Liver (tissue), 9 donors: Measurements from ENCODE around the gene GPR173. TPM values are rescaled to one million over a fixed set of nuclear protein-coding genes. Genes with fewer than 3 reads are reported as not detected.

Source experiments
- DNase-seq: peaks from one replicate; pipeline ENCODE4 v3.0.0-alpha.2; 2017; ENCODE audit warnings: low spot score
- H3K27ac ChIP-seq, 2 donors: one replicate each; pipeline ENCODE4 v1.7.0; 2013; ENCODE audit warnings: inconsistent platforms in 2 of 2, low read length in 2 of 2, control low read depth in 1 of 2, low read depth in 1 of 2, mild to moderate bottlenecking in 1 of 2
- H3K27me3 ChIP-seq, 4 donors: one replicate each; pipeline versions ENCODE4 v1.6.1 to v1.7.0; 2013; ENCODE audit warnings: low read length in 3 of 4, inconsistent platforms in 1 of 4, mild to moderate bottlenecking in 1 of 4, moderate library complexity in 1 of 4; ENCODE audit not compliant: control insufficient read depth in 4 of 4, insufficient read depth in 4 of 4
- H3K36me3 ChIP-seq, 4 donors: one replicate each; pipeline versions ENCODE4 v1.6.1 to v1.7.0; 2013; ENCODE audit warnings: low read length in 3 of 4, mild to moderate bottlenecking in 3 of 4, low read depth in 1 of 4, moderate library complexity in 1 of 4; ENCODE audit not compliant: control insufficient read depth in 4 of 4, insufficient read depth in 3 of 4
- H3K4me1 ChIP-seq, 4 donors: one replicate each; pipeline versions ENCODE4 v1.6.1 to v1.7.0; 2013; ENCODE audit warnings: low read length in 3 of 4, mild to moderate bottlenecking in 3 of 4, moderate library complexity in 1 of 4; ENCODE audit not compliant: control insufficient read depth in 4 of 4, insufficient read depth in 4 of 4
- H3K4me3 ChIP-seq, 3 donors: one replicate each; pipeline versions ENCODE4 v1.6.1 to v1.7.0; 2013; ENCODE audit warnings: low read length in 3 of 3, control low read depth in 1 of 3, low read depth in 1 of 3, mild to moderate bottlenecking in 1 of 3
- H3K9ac ChIP-seq, 2 donors: one replicate each; pipeline ENCODE4 v1.7.0; 2013; ENCODE audit warnings: low read length in 2 of 2, mild to moderate bottlenecking in 2 of 2, moderate library complexity in 2 of 2, control low read depth in 1 of 2, low read depth in 1 of 2
- H3K9me3 ChIP-seq, 4 donors: one replicate each; pipeline versions ENCODE4 v1.6.1 to v1.7.0; 2013; ENCODE audit warnings: low read length in 3 of 4; ENCODE audit not compliant: control insufficient read depth in 4 of 4
- EGR1 ChIP-seq, 2 donors: IDR thresholded peaks; 2 replicates each; pipeline ENCODE4 v1.6.1; 2016 to 2018; ENCODE audit warnings: antibody characterized with exemption in 2 of 2, low read depth in 2 of 2
- FOXA1 ChIP-seq: IDR thresholded peaks from 2 replicates; pipeline ENCODE4 v1.6.1; 2016; ENCODE audit warnings: antibody characterized with exemption
- FOXA2 ChIP-seq: IDR thresholded peaks from 2 replicates; pipeline ENCODE4 v1.6.1; 2016; ENCODE audit warnings: antibody characterized with exemption
- GABPA ChIP-seq, 2 donors: IDR thresholded peaks in 1 of 2; conservative IDR thresholded peaks in 1 of 2; 2 replicates each; pipeline ENCODE4 v1.6.1; 2016; ENCODE audit warnings: antibody characterized with exemption in 2 of 2, mild to moderate bottlenecking in 1 of 2, moderate library complexity in 1 of 2
- HNF4A ChIP-seq, 2 donors: conservative IDR thresholded peaks; 2 replicates each; pipeline ENCODE4 v1.6.1; 2016; ENCODE audit warnings: antibody characterized with exemption in 2 of 2, mild to moderate bottlenecking in 2 of 2
- HNF4G ChIP-seq: IDR thresholded peaks from 2 replicates; pipeline ENCODE4 v1.6.1; 2016; ENCODE audit warnings: antibody characterized with exemption
- JUND ChIP-seq, 2 donors: IDR thresholded peaks; 2 replicates each; pipeline ENCODE4 v1.6.1; 2016; ENCODE audit warnings: antibody characterized with exemption in 2 of 2
- NR2F2 ChIP-seq: IDR thresholded peaks from 2 replicates; pipeline ENCODE4 v1.6.1; 2016; ENCODE audit warnings: antibody characterized with exemption
- RAD21 ChIP-seq, 2 donors: IDR thresholded peaks; 2 replicates each; pipeline ENCODE4 v1.6.1; 2016; ENCODE audit warnings: antibody characterized with exemption in 2 of 2, mild to moderate bottlenecking in 2 of 2
- RXRA ChIP-seq, 2 donors: IDR thresholded peaks; 2 replicates each; pipeline ENCODE4 v1.6.1; 2017 to 2018; ENCODE audit warnings: antibody characterized with exemption in 2 of 2, mild to moderate bottlenecking in 1 of 2
- SP1 ChIP-seq: IDR thresholded peaks from 2 replicates; pipeline ENCODE4 v1.6.1; 2018; ENCODE audit warnings: antibody characterized with exemption, mild to moderate bottlenecking
- TAF1 ChIP-seq: conservative IDR thresholded peaks from 2 replicates; pipeline ENCODE4 v1.6.1; 2016; ENCODE audit warnings: antibody characterized with exemption, mild to moderate bottlenecking
- YY1 ChIP-seq: IDR thresholded peaks from 2 replicates; pipeline ENCODE4 v1.6.1; 2016; ENCODE audit warnings: antibody characterized with exemption, mild to moderate bottlenecking
- WGBS: extraction: QIAGEN DNeasy Blood & Tissue Kit; methylation state at CpG from one replicate; pipeline ENCODE4 v1.1.7; 2013; 5-methylcytosine and 5-hydroxymethylcytosine counted together
- polyA plus RNA-seq, 2 donors: library from polyadenylated mRNA; stranded (reverse) in 1 of 2; unstranded in 1 of 2; fragments of 200-250 nt in 1 of 2; fragments of >200 nt in 1 of 2; fragmentation: Nextera tagmentation in 1 of 2; extraction: Ambion mirVana in 1 of 2; gene quantifications; one replicate each; pipeline versions ENCODE4 v1.2.1 to v1.2.3, GENCODE V29; 2013 to 2015
- total RNA-seq, 2 donors: library from RNA; depleted of rRNA; stranded (reverse); fragments of >200 nt; gene quantifications; one replicate each; pipeline ENCODE4 v1.2.3, GENCODE V29; 2014
- TF ChIP-seq, protein P1 (sequence below): IDR thresholded peaks from 2 replicates; pipeline ENCODE4 v1.6.1; 2016; ENCODE audit warnings: antibody characterized with exemption, mild to moderate bottlenecking
- TF ChIP-seq, protein P2 (sequence below): IDR thresholded peaks from 2 replicates; pipeline ENCODE4 v1.6.1; 2016; ENCODE audit warnings: antibody characterized with exemption
- TF ChIP-seq, protein P3 (sequence below): IDR thresholded peaks from 2 replicates; pipeline ENCODE4 v1.6.1; 2016; ENCODE audit warnings: antibody characterized with exemption
- TF ChIP-seq, protein P4 (sequence below): fragments of 150-350 bp; IDR thresholded peaks from 2 replicates; pipeline ENCODE4 v1.5.1; 2017; ENCODE audit warnings: improper control_type of control experiment, low read depth, low read length; ENCODE audit not compliant: missing input control
- TF ChIP-seq, protein P5 (sequence below): IDR thresholded peaks from 2 replicates; pipeline ENCODE4 v1.6.1; 2016; ENCODE audit warnings: antibody characterized with exemption
- donor health status: healthy.
- donor health status: healthy.
- donor health status: healthy.
- donor health status: healthy.
- donor health status: healthy.

GPR173 gene
- total and polyA plus RNA-seq, 4 donors: 0.07 to 0.61 (median 0.25) TPM; not detected in 1

DNA sequence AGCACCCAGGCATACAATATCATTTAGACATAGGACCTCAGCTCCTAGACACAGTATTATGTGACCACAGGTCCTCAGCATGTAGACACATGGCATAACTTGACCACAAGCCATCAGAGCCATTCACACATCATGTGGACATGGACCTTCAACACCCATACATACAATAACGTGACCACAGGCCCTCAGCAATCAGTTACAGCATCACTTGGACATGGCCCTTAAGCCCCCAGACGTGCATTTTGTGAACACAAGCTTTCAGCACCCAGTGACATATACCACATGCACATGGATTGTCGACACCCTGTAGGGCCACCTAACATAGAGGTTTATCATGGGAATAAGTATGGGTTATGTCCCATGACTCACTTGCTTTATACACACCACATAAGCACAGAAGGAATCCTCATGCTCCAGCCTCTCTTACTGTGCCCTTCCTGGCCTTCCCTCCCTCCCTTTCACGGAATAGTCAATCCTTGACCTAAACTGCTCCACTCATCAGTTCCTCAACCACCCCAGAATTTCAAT, 35.5 kb downstream of the GPR173 start:
- TF ChIP-seq, protein P1, sequence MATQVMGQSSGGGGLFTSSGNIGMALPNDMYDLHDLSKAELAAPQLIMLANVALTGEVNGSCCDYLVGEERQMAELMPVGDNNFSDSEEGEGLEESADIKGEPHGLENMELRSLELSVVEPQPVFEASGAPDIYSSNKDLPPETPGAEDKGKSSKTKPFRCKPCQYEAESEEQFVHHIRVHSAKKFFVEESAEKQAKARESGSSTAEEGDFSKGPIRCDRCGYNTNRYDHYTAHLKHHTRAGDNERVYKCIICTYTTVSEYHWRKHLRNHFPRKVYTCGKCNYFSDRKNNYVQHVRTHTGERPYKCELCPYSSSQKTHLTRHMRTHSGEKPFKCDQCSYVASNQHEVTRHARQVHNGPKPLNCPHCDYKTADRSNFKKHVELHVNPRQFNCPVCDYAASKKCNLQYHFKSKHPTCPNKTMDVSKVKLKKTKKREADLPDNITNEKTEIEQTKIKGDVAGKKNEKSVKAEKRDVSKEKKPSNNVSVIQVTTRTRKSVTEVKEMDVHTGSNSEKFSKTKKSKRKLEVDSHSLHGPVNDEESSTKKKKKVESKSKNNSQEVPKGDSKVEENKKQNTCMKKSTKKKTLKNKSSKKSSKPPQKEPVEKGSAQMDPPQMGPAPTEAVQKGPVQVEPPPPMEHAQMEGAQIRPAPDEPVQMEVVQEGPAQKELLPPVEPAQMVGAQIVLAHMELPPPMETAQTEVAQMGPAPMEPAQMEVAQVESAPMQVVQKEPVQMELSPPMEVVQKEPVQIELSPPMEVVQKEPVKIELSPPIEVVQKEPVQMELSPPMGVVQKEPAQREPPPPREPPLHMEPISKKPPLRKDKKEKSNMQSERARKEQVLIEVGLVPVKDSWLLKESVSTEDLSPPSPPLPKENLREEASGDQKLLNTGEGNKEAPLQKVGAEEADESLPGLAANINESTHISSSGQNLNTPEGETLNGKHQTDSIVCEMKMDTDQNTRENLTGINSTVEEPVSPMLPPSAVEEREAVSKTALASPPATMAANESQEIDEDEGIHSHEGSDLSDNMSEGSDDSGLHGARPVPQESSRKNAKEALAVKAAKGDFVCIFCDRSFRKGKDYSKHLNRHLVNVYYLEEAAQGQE: no peak
- TF ChIP-seq RAD21 (IDR thresholded peaks at IDR 0.05): no peak
- TF ChIP-seq HNF4A (conservative IDR thresholded peaks at IDR 0.05): no peak
- no peak for TF ChIP-seq YY1
- no peak for TF ChIP-seq NR2F2
- TF ChIP-seq, protein P2, sequence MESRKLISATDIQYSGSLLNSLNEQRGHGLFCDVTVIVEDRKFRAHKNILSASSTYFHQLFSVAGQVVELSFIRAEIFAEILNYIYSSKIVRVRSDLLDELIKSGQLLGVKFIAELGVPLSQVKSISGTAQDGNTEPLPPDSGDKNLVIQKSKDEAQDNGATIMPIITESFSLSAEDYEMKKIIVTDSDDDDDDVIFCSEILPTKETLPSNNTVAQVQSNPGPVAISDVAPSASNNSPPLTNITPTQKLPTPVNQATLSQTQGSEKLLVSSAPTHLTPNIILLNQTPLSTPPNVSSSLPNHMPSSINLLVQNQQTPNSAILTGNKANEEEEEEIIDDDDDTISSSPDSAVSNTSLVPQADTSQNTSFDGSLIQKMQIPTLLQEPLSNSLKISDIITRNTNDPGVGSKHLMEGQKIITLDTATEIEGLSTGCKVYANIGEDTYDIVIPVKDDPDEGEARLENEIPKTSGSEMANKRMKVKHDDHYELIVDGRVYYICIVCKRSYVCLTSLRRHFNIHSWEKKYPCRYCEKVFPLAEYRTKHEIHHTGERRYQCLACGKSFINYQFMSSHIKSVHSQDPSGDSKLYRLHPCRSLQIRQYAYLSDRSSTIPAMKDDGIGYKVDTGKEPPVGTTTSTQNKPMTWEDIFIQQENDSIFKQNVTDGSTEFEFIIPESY: no peak
- TF ChIP-seq SP1: no peak
- no peak for TF ChIP-seq TAF1
- no peak for TF ChIP-seq FOXA2
- no peak for TF ChIP-seq JUND (IDR thresholded peaks at IDR 0.05)
- Histone ChIP-seq H3K9ac (no peak overlapping the region), H3K9me3 (no peaks in the 10 kb centered on the region), H3K27ac (no peak overlapping the region), H3K4me3 (no peak overlapping the region), H3K27me3 (no peaks in the 10 kb centered on the region), H3K4me1 (peaks cover 3 to 41% (median 16%) of the 10 kb centered on the region in 4 donors), H3K36me3 (peaks cover 3 to 9% (median 5%) of the 10 kb centered on the region in 4 donors)
- WGBS: 90% methylated on average over 4 of the region's 4 CpGs
- no peak for DNase-seq

DNA sequence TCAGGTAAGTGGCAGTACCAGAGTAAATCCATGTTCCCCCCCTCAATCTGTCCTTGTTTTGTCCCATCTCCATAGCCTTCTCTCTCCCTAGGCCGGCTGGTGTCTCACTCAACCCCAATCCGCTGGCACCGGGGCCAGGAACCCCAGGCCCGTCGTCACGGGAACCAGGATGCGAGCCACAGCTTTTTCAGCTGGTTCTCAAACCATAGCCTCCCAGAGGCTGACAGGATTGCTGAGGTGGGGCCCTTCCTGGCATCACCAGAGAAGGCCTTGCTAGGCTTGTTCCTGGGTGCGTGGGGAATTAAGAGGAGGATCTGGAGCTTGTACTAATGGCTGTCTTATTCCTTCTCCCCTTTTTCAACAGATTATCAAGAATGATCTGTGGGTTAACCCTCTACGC, 36.3 kb downstream of the GPR173 start:
- DNase-seq: no peak

More for the DNA sequence above, 36.3 kb downstream of the GPR173 start:
- H3K9ac ChIP-seq: no peak overlapping the region
- H3K9me3 ChIP-seq: no peaks in the 10 kb centered on the region
- WGBS: 90% methylated on average over 9 of the region's 9 CpGs
- no peak overlapping the region for H3K27ac ChIP-seq
- no peak overlapping the region for H3K4me3 ChIP-seq
- TF ChIP-seq, protein P3, sequence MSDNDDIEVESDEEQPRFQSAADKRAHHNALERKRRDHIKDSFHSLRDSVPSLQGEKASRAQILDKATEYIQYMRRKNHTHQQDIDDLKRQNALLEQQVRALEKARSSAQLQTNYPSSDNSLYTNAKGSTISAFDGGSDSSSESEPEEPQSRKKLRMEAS: no peak
- TF ChIP-seq, protein P1: no peak
- TF ChIP-seq, protein P2: no peak
- TF ChIP-seq RAD21 (IDR thresholded peaks at IDR 0.05) (no peak), FOXA1 (no peak), RXRA (IDR thresholded peaks at IDR 0.05) (no peak), EGR1 (IDR thresholded peaks at IDR 0.05; ENCODE audit: low read depth in 2 of 2) (no peak), NR2F2 (no peak), HNF4G (no peak), SP1 (no peak), TAF1 (no peak), FOXA2 (no peak), GABPA (IDR thresholded peaks at IDR 0.05 in 1 of 2, conservative IDR thresholded peaks at IDR 0.05 in 1 of 2) (no peak), JUND (IDR thresholded peaks at IDR 0.05) (no peak), YY1 (no peak), HNF4A (conservative IDR thresholded peaks at IDR 0.05) (no peak)
- TF ChIP-seq, protein P4, sequence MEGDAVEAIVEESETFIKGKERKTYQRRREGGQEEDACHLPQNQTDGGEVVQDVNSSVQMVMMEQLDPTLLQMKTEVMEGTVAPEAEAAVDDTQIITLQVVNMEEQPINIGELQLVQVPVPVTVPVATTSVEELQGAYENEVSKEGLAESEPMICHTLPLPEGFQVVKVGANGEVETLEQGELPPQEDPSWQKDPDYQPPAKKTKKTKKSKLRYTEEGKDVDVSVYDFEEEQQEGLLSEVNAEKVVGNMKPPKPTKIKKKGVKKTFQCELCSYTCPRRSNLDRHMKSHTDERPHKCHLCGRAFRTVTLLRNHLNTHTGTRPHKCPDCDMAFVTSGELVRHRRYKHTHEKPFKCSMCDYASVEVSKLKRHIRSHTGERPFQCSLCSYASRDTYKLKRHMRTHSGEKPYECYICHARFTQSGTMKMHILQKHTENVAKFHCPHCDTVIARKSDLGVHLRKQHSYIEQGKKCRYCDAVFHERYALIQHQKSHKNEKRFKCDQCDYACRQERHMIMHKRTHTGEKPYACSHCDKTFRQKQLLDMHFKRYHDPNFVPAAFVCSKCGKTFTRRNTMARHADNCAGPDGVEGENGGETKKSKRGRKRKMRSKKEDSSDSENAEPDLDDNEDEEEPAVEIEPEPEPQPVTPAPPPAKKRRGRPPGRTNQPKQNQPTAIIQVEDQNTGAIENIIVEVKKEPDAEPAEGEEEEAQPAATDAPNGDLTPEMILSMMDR: no peak
- TF ChIP-seq, protein P5, sequence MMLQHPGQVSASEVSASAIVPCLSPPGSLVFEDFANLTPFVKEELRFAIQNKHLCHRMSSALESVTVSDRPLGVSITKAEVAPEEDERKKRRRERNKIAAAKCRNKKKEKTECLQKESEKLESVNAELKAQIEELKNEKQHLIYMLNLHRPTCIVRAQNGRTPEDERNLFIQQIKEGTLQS: no peak
- H3K27me3 ChIP-seq: no peaks in the 10 kb centered on the region
- H3K36me3 ChIP-seq: peaks cover 3 to 9% (median 5%) of the 10 kb centered on the region in 4 donors
- H3K4me1 ChIP-seq: peaks cover 3 to 42% (median 16%) of the 10 kb centered on the region in 4 donors
